ENCODE measurements around the gene PARP1. TPM values are rescaled to one million over a fixed set of nuclear protein-coding genes. Genes with fewer than 3 reads are reported as not detected.

Gene PARP1
- 190 and 312 TPM in 2 replicates for total RNA-seq

- DNase-seq (ENCODE audit: low read depth), result no peak
- peak; percentile 51 for TF ChIP-seq CTCF (conservative IDR thresholded peaks at IDR 0.05; ENCODE audit: low read depth, low read length)
- peak within 1 kb of the TSS; percentile 61 for H3K4me3 ChIP-seq (ENCODE audit: low read depth, low read length)
These were observed at the start of gene PARP1 for GRCh38 chr1:226407497-226408284. TSS of gene PARP1 (minus strand) at chr1:226408093. CDS start at chr1:226407929, 164 bp downstream.

DNA sequence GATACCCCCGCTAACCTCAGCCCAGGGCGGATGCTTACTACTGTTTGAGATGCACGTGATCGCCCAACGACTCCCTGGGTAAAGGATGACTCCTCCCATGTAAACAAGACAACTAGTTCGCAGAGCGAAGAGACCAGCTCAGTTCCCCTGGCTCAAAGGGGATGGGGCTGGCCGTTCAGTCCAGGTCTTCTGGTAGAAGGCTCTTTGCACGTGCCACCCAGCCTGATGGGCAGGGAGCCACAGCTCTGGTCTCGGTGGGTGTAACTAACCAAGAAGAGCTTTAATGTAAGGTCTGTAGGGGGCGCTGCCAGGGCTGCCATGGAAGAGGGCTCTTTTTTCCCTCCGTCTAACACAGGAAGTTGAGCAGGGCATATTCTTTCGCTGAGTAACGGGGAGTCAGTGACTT lies 49.4 kb upstream of the PARP1 start:
- peak; percentile 15 for TF ChIP-seq CTCF (conservative IDR thresholded peaks at IDR 0.05; ENCODE audit: low read depth, low read length)
- no peak for DNase-seq (ENCODE audit: low read depth)
- no peak overlapping the region for H3K4me3 ChIP-seq (ENCODE audit: low read depth, low read length)

- no peak for TF ChIP-seq CTCF (conservative IDR thresholded peaks at IDR 0.05; ENCODE audit: low read depth, low read length)
- no peak for DNase-seq (ENCODE audit: low read depth)
- no peak overlapping the region for H3K4me3 ChIP-seq (ENCODE audit: low read depth, low read length)
These were observed 48.0 kb upstream of the PARP1 start for GRCh38 chr1:226455843-226456242.

DNA sequence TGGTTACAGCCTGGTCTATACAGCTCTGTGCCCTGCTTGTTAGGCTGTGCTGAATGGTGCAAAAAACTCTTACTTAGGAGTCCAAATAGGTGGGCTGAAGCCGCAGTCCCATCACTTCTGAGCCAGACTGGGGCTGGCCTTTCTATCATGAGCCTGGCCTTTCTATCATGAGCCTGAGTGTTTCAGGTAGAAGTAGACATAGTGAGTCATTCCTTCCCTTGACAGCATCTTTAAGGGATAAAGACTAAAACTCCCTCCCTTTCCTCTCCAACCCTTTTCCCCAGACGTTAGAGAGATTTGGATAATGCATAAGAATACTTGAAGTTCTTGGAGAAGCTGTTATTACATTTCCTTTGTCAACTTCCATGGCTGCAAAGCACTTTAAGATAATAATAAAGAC lies 46.5 kb upstream of the PARP1 start:
- no peak for DNase-seq (ENCODE audit: low read depth)
- TF ChIP-seq CTCF (conservative IDR thresholded peaks at IDR 0.05; ENCODE audit: low read depth, low read length), result no peak
- no peak overlapping the region for H3K4me3 ChIP-seq (ENCODE audit: low read depth, low read length)

DNA sequence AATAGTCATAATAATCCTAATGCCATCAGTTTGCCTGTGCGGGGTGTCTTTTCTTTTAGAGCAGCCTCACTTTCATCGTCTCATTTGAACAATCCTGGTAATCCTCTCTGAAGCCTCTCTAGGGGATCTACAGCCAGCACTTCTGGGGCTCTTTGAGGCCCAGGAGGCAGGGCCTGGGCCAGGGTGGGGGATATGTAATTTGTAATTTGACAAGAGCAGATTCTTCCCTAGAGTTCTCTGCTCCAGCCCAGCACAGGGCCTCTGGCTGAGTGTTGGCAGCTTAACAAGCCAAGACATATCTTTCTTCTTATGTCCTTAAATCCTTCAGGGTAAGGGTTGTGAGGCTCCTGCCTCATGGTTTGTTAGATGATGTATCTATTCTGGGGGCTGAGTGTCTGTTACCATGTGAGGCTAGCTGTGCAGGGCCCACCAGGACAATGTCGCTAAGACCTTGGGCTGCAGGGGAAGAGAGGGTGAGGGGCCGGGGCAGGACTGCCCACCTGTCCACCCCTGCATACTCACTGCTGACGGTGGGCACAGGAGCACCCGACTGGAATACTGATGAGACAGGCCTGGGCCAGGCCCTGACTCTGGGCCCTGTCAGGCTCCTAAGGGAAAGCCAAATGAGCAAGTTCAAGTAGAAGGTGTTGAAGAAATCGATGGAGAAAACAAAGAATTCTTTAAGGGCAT lies 45.3 kb upstream of the PARP1 start:
- no peak for DNase-seq (ENCODE audit: low read depth)
- TF ChIP-seq CTCF (conservative IDR thresholded peaks at IDR 0.05; ENCODE audit: low read depth, low read length), result no peak
- H3K4me3 ChIP-seq (ENCODE audit: low read depth, low read length), result no peak overlapping the region

- DNase-seq (ENCODE audit: low read depth), result no peak
- H3K4me3 ChIP-seq (ENCODE audit: low read depth, low read length), result no peak overlapping the region
- no peak for TF ChIP-seq CTCF (conservative IDR thresholded peaks at IDR 0.05; ENCODE audit: low read depth, low read length)
These were observed 42.8 kb upstream of the PARP1 start for GRCh38 chr1:226450688-226451087.

All from epithelial cell of proximal tubule (primary cell).